HG02610 (cell line): ENCODE results near the gene LUC7L2.
"Not testable (repeated sequence)": the region's sequence is repeated elsewhere in the genome, so short reads cannot be mapped to it uniquely, and the experiment has no call there.

Experiments used
- ATAC-seq: cut with Tn5 transposase; IDR thresholded peaks from one replicate; pipeline ENCODE4 v1.9.1; 2021; ENCODE audit warnings: mild to moderate bottlenecking, moderate library complexity; ENCODE audit not compliant: unreplicated experiment

The LUC7L2 gene, protein sequence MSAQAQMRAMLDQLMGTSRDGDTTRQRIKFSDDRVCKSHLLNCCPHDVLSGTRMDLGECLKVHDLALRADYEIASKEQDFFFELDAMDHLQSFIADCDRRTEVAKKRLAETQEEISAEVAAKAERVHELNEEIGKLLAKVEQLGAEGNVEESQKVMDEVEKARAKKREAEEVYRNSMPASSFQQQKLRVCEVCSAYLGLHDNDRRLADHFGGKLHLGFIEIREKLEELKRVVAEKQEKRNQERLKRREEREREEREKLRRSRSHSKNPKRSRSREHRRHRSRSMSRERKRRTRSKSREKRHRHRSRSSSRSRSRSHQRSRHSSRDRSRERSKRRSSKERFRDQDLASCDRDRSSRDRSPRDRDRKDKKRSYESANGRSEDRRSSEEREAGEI

DNA sequence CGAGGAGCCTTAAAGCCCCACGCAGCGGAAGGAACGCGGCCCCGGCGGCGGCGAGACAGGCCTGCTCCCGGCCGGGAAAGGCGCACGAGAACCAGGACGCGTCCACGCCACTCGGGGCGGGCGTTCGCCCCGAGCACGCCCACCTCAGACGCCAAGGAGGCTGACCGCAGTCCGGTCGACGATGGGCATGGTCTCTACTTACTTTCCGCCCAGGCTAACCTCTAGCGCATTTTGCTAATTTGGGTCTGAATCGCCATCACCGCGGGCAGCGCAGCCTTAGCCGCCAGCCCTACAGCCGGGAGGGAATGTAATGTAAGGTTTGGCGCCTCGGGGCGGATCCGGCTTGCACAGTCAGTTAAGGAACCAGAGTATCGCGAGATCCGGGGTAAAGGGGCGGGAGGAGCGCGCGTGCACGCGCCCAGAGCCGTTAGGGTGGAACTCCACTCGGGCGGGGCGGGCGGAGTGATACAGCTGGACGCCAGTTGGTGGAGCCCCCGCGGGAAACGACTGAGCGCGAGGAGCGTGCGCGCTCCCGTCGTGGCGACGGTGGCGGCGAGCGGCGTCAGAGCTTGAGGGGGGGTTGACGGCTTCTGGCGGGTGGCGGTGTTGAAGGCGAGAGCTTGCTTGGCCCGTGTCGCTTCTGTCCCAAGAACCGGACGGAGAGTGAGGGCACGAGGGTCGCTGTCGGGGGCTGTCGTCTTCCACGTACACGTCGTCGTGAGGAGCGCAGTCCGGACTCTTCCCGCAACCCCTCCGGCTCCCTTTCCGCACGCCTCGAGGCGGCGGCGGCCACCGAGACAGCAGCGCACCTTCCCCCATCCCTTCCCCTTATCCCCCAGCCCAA, at the start of gene LUC7L2:
Gene LUC7L2, plus strand, starts transcription at position 529 of the 844 bp plus-strand sequence. CDS start 368 bp downstream, outside the sequence.
- ATAC-seq = peak; percentile 81

DNA sequence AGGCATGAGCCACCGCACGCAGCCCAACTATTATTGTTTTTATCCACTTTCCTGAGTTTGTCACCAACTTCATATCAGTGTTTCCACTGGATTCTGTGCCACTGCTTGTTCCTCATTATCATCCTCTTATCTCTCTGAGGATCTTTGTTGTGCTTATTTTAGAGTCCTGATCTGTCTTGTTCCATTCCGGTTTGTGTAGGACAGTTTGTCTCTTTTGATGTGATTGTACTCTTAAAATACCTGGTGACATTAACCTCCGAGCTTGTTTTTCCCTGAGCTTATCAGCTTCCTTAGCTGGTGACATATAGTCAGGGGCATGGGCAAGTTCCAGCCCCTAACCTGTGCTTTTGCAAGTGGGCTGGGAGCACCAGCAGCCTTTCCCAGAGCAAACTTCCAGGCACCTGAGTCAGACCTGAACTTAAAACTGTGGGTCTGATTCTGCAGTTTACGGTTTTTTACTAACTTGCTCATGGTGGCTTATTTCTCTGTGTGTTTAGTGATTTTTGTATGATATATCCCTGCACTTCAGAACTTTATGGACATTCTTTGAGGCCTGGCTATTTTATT, 41.7 kb upstream of the LUC7L2 start:
- ATAC-seq = no peak

DNA sequence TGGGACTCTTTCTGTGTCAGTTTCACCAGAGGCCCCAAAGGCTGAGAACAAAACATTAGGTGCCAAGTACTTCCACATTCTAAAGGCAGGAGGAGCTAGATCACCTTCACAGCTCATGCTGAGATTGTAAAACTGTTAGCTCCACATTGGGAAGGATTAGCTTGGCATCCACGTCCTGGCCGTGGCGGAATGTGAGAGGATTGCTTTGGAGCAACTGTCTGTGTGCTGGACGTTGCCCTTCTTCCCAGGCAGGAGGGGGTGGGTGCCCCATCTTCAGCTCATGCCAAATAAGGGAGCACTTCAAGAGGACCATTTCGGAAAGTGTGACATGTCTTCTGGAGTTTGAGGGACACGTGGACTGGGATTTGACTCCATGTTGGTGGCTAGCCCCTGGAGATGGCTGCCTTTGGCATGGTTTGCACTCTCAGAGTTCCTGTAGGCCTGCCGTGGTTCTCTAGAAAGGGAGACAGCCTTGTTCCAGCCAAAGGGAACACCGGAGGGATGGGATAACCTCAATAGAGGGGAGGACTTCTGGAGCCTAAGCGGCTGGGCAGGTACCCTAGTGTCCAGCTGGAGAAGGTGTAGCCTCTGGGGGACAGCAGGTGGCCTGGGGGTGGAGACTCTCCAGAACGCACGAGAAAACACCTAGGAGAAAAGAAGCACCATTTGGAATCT, 38.5 kb upstream of the LUC7L2 start:
- ATAC-seq = no peak

DNA sequence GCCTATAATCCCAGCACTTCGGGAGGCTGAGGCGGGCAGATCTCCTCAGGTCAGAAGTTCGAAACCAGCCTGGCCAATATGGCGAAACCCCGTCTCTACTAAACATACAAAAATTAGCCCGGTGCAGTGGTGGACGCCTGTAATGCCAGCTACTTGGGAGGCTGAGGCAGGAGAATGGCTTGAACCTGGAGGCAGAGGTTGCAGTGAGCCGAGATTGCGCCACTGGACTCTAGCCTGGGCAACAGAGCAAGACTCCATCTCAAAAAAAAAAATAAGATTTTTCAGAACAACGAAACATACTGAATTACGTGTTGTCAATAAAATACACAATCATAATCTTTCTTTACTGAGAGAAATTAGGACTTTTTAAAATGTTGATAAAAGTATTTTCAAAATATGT, 35.0 kb upstream of the LUC7L2 start:
- not testable (repeated sequence) for ATAC-seq

DNA sequence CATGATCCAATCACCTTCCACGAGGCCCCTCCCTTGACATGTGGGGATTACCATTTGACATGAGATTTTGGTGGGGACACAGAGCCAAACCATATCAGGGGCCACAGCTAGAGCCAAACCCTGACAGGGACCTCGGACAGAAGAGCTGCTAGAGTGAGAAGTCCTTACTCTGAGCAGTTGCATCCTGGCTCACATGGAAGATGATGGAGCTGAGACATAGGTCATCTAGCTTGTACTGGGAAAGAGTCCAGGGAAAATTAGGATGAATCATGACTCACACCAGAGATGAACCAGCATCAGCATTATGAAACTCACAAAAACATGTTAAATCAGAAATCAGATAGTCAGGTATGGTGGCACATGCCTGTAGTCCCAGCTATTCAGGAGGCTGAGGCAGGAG, 31.3 kb upstream of the LUC7L2 start:
- ATAC-seq = no peak

DNA sequence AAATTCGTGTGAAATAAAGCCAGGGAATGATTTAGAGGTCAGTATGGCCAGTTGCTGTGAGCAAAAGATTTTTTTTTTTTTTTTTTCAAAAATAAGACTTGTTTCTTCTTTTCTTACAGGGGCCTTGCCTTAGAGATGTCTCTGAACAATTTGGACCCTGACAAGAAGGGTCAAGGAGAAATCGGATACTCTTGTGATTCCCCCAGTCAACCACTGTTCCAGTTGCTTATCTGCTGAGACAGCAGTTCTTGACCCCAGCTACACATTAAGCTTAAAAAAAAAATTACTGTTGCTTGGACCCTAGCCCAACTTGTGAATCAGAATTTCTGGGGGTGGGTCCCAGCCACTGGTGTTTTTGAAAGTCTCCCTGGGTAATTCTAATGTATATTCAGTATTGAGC, 30.6 kb upstream of the LUC7L2 start:
- no peak for ATAC-seq

DNA sequence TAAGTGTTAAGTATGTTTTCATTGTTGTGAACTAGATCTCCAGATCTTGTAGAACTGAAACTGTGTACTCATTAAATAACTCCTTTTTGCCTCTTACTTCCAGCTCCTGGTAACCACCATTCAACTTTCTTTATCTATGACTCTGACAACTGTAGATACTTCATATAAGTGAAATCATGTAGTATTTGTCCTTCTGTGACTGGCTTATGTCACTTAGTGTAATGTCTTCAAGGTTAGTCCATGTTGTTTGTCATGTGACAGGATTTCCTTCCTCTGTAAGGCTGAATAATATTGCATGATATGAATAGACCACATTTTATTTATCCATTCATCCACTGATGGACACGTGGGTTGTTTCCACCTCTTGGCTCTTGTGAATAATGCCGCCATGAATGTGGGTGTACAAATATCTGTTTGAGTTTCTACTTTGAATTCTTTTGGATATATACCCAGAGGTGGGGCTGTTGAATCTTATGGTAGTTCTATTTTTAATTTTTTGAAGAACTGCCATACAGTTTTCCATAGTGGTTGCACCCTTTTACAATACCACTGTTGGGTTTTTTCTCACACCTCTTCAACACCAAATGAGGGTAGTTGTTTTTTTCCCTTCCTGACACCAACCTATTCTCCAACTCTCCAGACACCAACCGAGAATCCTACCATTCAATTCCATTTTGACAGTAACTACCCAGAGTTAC, 29.2 kb upstream of the LUC7L2 start:
- ATAC-seq = no peak

DNA sequence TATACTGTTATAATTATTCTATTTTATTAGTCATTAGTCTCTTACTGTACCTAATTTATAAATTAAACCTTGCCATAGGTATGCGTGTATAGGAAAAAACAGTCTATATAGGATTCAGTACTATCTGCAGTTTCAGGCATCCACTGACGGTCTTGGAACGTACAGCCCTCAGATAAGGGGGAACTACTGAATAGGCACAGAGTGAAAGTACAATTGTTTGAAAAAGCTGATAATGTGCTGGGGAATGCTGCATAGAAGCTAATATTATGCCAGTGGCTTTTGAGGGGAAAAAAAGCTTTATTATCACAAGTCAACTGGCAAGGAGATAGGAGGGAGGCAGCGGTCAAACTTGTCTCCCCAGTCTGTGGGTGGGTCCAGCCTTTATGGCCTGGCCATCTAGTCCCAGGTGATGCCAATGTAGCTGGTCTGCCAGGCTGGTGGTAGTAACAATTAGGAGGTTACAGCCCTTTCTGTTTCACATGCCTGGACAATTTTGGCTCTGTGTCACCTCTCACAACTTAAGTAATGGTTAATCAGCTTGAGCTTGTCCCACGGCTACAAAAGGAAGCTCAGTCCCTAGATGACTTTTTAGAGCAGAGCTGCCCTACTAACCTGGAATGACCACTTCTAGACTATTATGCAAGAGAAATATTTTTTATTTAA, 26.9 kb upstream of the LUC7L2 start:
- no peak for ATAC-seq

DNA sequence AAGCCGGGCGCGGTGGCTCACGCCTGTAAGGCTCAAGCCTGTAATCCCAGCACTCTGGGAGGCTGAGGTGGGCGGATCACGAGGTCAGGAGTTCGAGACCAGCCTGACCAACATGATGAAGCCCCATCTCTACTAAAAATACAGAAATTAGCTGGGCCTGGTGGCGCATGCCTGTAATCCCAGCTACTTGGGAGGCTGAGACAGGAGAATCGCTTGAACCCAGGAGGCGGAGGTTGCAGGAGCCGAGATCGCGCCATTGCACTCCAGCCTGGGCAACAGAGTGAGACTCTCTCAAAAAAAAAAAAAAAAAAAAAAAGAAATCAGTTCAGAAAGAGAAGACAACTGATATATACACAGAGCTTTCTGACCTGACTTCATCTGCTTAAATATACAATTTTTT, 26.3 kb upstream of the LUC7L2 start:
- not testable (repeated sequence) for ATAC-seq

DNA sequence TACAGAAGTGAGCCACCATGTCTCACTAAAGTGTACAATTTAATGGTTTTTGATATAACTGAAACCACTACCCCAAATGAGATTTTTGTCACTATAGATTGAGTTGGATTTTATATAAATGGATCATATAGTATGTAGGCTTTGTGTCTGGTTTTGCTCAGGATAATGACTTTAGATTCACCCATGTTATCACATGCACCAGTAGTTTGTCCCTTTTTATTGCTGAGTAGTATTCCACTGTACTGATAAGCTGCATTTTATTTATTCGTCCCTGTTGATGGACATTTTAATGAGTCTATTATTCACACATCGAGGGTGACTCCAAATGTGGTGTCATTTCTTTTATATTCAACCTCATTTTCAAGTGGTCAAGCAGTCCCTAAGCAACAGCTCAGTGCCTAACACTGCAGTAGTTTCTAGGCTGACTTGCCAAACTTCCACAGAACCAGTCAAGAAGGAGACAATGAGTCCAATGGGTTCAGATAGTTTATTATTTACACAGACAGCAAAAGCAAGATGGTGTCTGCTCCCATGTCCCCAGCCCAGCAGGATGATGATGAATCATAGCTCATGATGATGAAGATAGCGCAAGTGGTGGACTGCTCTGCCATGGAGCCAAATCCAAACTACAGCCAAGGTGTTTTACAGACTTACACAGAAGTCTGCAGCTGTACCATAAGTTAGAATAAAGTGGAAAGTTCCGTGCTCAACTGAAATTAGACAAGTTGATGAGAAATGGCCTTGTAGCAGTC, 25.1 kb upstream of the LUC7L2 start:
- no peak for ATAC-seq

DNA sequence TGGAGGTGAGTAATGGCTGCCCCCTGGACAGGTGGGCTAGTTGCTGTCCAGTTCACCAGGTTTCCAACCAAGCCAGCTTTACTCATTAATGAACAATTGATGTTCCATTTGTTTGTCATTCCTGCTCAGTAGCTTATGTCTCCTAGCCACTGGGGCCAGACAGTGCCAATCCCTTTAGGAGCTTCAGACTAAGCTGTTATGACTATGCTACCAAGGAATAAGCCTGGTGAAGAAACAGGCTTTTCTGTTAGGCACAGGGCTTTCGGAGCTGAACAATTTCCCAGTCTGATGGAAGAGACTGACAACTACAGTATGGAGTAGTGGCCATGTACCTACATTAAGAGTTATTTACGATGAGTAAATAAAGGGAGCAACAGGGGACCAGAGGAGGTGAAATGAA, 20.7 kb upstream of the LUC7L2 start:
- no peak for ATAC-seq

DNA sequence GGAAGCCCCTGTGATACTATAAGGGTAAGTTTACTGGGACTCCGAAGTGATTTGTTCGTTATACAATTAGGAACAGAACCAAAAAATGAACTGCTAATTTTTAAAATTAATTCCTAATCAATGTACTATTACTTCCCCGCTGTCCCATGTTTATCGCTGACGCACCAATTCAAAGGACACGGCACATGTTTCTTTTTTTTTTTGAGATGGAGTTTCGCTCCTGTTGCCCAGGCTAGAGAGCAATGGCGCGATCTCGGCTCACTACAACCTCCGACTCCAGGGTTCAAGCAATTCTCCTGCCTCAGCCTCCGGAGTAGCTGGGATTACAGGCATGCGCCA, 20.0 kb upstream of the LUC7L2 start:
- ATAC-seq = no peak

DNA sequence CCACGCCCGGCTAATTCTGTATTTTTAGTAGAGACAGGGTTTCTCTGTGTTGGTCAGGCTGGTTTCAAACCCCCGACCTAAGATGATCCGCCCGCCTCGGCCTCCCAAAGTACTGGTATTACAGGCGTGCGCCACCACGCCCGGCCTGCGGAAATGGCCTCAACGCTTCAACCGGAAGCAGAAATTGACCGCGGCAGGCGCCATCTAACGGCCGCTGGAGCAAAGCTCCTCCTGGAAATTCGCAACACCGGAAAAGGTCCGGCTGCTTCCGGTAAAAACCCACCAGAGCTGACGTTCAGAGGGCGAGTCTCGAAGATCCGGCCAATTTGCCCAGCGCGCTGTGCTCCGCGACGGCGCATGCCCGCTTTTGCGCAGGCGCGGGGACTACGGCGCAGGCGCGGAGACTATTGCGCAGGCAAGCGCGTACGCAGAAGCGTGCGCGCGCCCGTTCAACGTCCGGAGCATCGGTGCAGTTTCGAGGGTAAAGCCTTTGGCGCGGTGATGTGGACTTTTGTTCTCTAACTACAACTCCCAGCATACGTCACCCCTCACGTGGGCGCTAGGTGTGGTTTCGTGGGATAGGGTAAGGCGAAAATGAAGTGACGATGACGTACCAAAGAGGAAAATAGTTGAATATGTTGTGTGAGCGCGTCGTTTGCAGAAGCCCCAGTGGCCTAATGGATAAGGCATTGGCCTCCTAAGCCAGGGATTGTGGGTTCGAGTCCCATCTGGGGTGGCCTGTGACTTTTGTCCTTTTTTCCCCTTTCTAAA, 19.5 kb upstream of the LUC7L2 start:
- ATAC-seq = peak; percentile 82

DNA sequence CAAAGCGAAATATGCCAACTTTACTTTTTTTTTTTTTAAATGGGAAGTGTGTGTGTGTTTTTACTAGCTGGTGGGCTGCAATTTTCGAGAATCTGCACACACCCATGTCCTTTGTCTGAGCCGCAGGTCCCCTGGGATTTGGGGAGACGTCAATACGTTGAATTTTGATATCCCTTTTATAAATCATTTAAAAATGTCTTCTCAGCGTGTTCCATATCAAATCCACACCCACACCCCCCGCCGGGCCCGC, 19.0 kb upstream of the LUC7L2 start:
- no peak for ATAC-seq

DNA sequence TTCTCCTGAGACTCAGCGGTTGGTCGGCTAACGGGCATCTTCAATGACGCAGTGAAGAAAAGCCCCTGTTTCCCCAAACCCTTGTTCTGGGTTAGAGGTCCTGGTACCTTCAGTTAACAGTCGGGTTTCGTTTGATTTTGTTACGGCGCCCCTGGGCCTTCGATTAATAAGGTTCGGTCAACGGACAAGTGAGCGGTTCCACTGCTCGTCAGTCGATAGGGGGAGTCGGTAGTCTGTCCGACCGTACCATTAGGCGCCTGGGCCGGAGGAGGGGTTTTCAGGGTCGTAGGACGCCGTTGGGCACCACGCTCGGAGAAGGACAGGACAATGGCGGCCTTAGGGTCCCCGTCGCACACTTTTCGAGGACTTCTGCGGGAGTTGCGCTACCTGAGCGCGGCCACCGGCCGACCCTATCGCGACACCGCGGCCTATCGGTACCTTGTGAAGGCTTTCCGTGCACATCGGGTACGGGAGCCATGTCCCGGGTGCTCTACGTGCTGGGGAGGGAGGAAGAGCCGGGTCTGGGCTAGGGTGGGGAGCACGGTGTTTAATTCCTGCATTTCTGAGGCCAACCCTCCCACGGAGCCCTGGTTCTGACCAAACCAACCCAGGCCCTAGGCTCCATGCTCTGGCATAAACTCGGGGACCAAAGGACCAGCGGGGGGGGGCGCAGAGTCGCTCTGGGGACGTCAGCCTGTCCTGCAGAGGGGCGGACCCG, 18.5 kb upstream of the LUC7L2 start, which contains the start of gene FMC1:
Gene FMC1, plus strand, starts transcription at position 280 of the 718 bp plus-strand sequence. Its CDS starts 48 bp downstream, at position 328.
- peak; percentile 48 for ATAC-seq

DNA sequence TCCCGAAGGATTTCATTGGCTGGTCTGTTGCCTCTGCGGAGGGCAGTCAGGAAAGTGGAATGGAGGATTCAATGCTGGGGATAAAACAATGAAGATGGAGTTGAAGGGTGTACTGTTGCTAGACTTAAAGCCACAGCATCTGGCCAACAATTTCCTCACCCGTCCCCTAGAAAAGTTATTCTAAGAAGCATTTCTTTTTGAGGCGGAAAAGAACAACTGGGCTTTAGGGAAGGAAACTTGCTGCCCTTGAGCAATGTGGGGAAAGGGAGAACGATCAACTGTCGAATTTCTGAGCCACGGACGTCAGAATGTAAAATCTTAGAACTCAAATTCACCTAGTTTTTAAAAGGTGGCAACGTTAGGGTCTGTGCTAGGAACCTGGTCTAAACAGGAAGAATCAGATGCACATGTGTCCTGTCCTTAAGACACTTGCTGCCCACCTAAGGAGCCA, 17.9 kb upstream of the LUC7L2 start:
- no peak for ATAC-seq

DNA sequence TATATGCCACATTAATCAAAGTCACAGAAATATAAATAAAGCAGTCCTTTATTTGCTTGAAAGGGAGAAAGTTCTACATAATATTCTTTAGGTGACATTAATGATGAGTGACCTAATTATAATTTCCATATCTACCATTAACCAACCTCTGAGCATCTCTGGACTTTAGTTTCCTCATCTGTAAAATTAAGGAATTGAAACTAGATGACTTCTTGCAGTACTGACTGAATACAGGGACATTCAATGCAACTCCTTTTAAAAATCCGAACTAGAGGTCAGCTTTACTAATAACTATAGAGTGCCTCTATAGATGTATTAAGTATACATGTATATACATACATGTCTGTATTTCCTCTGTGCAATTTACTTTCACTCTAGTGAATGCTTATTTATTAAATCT, 14.7 kb upstream of the LUC7L2 start:
- no peak for ATAC-seq

DNA sequence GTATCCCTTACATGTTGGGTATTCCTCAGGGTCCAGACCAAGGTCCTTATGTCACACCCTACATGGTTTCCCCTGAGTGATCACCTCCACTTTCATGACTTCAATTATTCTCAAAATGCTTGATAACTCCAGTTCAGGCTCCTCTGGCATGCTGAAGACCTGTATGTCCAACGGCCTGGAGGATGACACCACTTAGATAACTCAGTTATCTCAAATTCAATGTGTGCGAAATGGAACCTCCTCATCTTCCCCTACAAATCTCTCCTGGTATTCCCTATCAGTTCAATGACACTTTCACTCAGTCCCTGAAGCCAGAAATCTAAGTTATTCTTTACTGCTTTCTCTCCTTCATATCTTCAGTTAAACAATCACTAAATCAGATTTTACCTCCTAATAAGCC, 8.7 kb upstream of the LUC7L2 start:
- no peak for ATAC-seq
